GM19351 (cell line): ENCODE measurements around the gene NDUFV1.
"Not testable (repeated sequence)": the region's sequence is repeated elsewhere in the genome, so short reads cannot be mapped to it uniquely, and the experiment has no call there.

Source experiments
- ATAC-seq: cut with Tn5 transposase; IDR thresholded peaks from one replicate; pipeline ENCODE4 v1.9.1; 2021; ENCODE audit warnings: mild to moderate bottlenecking, moderate library complexity; ENCODE audit not compliant: unreplicated experiment

The NDUFV1 gene

DNA sequence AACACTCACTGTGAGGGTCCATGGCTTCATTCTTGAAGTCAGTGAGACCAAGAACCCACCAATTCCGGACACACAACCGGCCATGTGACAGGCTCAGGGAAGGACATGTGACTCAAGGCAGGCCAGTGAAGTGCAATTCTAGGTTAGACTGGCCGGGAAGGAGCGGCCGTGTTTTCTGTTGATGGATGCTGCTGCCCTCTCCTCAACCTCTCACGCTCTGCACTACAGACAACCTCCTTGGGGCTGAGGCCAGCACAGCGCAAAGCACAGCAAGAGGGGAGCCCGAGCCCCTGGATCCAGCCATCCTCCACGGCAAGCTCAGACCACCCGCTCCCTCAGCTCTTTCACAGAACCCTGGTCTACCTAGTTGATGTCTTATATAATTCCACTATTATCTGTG, 20.2 kb downstream of the NDUFV1 start:
- no peak for ATAC-seq

DNA sequence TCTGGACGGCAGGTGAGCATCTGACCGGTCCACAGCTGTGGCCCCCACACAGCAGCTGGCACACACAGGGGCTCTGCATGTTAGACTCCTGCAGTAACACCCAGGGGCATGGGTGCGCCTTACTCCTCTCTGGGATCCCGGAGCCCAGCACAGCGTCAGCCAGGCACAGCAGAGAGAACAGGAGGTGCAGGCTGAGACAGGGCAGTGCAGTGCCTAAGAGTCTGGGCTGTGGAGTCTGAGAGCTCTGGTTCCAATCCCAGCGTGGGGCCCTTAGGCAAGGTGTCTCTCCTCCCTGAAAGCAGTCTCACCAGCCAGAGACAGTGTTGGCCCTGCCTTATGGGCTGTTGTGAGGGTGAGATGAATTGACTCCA, 20.7 kb downstream of the NDUFV1 start:
- ATAC-seq = no peak

- ATAC-seq = no peak
Observed at GRCh38 chr11:67627812-67628624, 21.3 kb downstream of the NDUFV1 start.

GRCh38 chr11:67628710-67629385, 22.1 kb downstream of the NDUFV1 start:
- no peak for ATAC-seq

DNA sequence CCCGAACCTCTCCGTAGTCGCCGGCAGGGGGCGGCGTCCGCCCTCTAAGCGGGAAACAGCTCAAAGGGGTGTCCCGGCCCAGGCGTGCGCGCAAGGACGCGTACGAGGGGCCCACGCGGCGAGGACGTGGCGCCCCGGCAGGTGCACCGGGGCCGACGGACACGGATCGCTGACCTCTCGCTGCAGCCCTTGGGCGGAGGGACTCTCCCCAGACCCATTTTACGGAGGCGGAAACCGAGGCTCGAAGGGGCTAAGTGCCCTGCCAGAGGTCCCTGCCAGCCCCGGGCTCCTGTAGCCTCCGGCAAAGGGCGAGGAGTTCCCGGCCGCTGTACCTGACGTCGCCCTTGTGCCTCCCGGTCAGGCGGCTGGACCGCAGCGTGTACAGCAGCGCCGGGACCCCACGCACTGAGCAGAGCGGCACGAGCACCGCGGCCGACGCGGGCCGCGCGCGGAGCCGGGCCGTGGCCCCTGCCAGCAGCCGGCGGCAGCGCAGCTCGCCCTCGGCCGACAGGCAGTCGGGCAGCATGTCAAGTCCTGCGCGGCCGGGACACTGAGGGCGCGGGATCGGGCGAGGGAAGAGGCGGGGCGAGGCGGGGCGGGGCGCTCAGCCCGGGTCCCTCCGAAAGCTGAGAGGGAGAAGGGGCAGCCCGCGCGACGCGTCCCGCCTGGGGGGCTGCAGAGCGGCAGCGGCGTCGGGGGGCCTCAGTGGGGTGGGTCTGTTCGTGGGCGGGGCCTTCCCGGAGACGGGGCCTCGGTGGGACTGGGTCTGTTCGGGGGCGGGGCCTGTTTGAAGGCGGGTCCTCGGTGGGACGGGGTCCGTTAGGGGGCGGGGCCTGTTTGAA, 22.9 kb downstream of the NDUFV1 start, which contains the start of gene NUDT8:
Gene NUDT8 (minus strand): TSS at position 552 of the 842 bp plus-strand sequence. CDS start 26 bp downstream, at position 526.
- ATAC-seq = peak; percentile 55

- ATAC-seq = peak; percentile 62
Observed at GRCh38 chr11:67630228-67630942, 23.6 kb downstream of the NDUFV1 start.

DNA sequence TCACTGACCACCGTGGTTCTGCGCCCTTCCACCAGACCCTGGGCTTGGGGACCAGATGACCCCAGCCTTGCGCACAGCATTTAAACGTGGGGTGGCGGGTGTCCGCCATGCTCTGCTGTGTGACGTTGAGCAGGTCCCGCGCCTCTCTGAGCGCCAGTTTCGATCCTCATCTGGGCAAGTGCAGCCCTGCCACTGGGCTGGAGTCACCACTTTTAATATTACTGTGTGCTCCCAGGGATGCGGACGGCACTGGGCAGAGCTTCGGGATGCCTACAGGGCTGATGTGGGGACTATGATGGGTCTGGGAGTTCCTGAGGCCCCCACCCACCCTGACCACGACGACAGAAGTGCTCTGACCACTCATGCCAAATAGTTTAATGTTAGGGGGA, 24.2 kb downstream of the NDUFV1 start:
- no peak for ATAC-seq

DNA sequence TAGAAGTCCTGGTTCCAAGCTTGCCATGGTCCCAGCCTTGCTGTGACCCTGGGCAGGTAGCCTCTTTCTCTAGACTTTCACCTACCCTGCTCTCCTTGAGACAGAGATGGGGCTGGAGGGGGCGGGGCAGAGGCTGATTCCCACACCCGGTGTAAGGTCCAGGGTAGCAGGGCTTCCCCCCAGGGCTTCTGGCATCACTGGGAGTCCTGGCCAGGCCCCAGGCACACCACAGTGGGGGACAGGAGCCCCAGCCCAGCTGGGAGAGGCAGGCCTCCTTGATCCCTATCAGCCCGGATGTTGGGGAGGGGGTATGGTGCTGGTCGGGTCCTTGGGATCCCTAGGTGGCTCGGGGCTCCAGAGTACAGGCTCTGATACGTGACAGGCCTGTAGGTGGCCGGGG, 24.7 kb downstream of the NDUFV1 start:
- no peak for ATAC-seq

DNA sequence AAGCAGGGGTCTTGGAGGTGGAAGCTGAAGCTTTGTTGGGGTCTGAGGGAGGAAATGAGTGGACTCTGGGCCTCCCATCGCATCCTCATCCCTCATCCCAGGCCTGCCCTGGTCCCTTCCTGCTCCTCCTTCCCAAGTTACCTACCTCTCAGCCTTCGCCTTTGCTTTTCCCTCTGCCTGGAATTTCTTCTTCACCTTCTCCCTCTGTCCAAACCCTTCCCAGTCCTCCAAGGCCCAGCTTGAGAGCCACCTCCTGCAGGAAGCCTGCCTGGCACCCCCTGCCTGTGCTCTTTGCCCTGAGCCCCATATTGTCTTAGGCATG, 25.1 kb downstream of the NDUFV1 start:
- no peak for ATAC-seq

DNA sequence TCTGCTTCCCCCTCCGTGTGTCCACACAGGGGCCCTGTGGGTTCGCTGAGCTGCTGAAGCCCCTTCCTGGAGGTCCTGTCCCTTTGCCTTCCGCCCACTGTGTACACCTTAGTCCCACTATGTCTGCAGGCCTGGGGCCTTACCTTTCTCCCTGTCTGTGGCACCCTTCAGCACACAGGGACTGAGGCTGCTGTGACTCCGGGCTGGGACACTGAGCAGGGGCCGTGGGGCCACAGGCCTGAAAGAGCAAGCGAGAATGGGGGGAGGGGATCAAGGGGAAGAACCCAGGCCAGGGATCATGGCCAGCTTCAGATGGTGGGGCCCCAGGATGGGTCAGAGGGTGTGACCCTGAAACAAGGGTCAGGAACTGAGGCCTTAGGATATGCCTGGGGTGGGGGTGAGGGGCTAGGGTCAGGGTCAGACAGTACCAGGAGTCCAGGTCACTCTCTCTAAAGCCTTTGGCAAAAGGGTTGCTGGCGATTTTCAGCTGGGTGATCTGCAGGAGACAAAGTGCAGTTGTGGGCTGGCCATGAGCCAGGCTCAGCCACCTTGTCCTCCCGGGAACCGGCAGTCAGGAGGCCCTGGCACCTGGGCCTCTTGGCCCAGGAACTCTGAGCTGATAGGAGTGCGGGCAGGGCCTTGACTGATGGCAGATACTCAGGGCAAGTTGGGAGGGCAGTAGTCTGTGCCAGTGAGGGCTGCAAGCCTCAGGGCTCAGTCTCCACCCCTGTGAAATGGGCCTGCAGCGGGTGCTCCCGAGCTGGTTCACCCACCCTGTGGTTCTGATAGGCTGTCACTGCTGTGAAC, 25.6 kb downstream of the NDUFV1 start:
- ATAC-seq = no peak

DNA sequence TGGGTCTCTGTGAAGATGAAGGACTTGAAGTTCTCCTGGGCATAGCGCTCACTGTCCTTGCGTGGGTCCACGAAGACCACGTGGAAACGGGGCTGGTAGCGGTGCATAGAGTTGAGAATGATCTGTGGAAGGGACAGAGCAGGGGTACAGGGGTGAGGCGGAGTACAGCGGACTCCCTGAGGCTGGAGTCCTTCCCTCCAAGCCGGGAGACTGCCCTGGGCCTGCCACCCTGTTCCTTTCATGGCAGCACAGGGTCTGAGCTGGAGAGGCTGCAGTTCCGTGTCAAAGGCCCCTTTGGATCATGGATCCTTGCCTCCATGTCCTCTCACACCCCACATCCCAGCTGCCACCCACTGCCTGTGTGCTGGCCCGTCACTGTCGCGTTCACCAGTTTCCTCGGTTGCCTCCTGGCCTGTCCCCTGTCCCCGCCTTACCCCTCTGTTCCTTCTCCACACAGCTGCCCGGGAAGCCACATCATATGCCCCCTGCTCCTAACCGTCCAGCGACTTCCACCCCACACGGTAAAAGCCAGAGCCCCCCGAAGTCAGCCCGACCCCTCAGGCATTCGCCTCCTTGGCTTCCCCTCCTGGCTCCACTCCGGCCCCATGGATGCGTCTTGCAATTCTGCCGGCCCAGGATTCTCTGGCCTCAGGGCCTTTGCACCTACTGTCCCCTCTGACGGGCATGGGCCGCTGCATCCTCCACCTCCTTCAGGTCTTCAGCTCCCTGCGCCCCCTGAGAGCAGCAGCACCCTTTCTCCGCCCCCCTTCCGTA, 26.4 kb downstream of the NDUFV1 start:
- no peak for ATAC-seq

GRCh38 chr11:67633758-67634365, 27.1 kb downstream of the NDUFV1 start:
- no peak for ATAC-seq

DNA sequence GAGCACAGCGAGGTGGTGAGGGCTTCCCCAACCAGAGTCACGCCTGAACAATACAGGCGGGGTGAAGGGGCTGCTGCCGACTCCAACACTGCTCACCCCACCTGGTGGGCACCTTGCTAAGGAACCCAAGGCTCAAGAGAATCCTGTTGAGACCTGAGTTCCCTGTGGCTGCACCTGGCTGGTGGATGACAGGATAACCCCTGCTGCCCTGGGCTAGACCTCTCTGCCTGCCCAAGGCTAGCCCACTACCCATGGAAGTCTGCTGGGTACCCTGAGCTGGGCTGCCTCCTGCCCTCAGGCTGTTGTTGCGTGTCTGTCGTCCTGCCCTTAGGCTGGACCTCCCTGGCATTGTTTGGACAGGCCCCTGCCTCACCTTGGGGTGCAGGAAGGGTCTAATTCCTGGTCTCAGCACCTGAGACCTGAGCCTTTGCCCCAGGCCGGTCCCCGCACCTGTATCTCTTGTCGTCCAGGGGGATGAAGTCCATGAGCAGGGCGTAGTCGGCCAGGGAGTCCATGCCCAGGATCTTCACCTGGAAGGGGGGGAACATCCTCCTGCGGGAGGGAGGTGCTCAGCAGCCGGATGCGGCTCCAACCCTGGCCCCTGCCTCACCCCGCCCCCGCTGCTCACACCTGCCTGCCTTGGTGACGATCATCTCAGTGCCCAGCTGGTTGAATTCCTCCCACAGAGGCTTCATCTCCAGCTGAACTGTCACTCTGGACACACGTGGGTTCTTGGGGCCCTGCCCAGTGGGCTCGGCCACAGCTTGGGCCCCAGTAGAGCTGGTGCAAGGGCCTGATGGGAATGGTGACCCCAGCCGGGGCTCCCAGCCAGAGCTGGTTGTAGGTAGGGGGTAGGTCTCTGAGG, 27.9 kb downstream of the NDUFV1 start:
- no peak for ATAC-seq

GRCh38 chr11:67635231-67635521, 28.4 kb downstream of the NDUFV1 start:
- ATAC-seq = no peak

- ATAC-seq = no peak
Observed at GRCh38 chr11:67636962-67637361, 30.2 kb downstream of the NDUFV1 start.

- not testable (repeated sequence) for ATAC-seq
Observed at GRCh38 chr11:67637441-67637840, 30.7 kb downstream of the NDUFV1 start.

- no peak for ATAC-seq
Observed at GRCh38 chr11:67638535-67639437, 32.0 kb downstream of the NDUFV1 start.
